Fibroblast of mammary gland (primary cell): ENCODE results near the gene COL1A2.

Source experiments
- DNase-seq: peaks from one replicate; pipeline ENCODE4 v3.0.0-alpha.2; 2010; ENCODE audit warnings: low read depth
- H3K4me3 ChIP-seq: 2 replicates; pipeline ENCODE4 v1.5.1; 2011; ENCODE audit warnings: low read depth, mild to moderate bottlenecking, low read length, moderate library complexity; ENCODE audit not compliant: control insufficient read depth
- TF ChIP-seq, protein P1 (sequence below): conservative IDR thresholded peaks from 2 replicates; pipeline ENCODE4 v1.5.1; 2011; ENCODE audit warnings: low read depth, low read length, inconsistent platforms; ENCODE audit not compliant: control insufficient read depth, insufficient read depth

COL1A2 gene

DNA sequence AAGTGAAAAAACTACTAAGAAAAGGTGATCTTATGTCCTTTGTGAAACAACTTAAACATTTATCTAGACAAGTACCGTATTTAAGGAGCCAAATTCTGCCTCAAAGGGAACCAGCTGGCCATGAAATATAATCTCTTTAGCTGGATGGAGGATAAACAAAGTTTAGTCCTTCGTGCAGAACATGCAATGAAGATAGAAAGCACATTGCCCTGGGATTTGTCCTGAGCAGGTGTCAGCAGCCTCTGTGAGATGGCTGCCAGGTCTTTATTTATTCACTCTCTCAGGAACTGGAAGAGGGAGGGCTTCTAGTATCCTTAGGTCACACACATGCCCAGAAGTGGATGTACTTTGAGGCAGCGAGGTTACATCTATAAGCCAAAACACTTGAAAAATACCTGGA is 57.5 kb downstream of the COL1A2 start:
- no peak overlapping the region for H3K4me3 ChIP-seq
- DNase-seq: no peak
- TF ChIP-seq, protein P1, sequence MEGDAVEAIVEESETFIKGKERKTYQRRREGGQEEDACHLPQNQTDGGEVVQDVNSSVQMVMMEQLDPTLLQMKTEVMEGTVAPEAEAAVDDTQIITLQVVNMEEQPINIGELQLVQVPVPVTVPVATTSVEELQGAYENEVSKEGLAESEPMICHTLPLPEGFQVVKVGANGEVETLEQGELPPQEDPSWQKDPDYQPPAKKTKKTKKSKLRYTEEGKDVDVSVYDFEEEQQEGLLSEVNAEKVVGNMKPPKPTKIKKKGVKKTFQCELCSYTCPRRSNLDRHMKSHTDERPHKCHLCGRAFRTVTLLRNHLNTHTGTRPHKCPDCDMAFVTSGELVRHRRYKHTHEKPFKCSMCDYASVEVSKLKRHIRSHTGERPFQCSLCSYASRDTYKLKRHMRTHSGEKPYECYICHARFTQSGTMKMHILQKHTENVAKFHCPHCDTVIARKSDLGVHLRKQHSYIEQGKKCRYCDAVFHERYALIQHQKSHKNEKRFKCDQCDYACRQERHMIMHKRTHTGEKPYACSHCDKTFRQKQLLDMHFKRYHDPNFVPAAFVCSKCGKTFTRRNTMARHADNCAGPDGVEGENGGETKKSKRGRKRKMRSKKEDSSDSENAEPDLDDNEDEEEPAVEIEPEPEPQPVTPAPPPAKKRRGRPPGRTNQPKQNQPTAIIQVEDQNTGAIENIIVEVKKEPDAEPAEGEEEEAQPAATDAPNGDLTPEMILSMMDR: no peak

DNA sequence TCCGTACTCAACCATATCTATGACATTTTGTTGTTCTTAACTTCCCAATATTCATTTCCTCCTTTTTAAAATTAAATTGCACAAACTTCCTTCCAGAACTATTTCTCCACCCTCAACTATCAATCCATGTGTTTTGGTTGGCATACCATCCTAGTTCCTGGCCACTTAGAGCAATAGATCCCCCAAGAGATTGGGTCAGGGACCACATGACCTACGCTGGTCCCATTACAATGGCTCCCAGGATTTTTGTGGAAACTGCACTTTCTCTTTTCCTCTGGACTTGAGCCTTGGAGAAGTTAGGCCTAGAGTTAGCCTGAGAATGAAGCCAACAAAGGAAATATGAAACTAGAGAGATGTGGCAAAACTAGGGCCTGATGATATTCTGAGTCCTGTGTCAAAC is 59.2 kb downstream of the COL1A2 start:
- TF ChIP-seq, protein P1: no peak
- H3K4me3 ChIP-seq: no peak overlapping the region

DNA sequence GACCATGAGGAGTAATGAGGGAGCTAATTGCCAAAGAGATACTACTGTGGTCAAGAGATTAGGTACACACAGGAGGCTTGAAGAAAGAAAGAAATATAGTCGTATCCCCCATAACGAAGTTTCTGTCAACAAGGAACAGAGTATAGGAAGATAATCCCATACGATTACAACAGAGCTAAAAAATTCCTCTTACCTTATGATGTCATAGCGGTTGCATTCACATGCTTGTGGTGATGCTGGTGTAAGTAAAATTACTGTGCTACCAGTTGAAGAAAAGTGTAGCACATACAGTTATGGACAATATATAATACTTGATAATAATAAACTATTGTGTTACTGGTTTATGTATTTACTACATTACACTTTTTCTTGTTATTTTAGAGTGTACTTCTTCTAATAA is 63.3 kb downstream of the COL1A2 start:
- TF ChIP-seq, protein P1: no peak
- no peak overlapping the region for H3K4me3 ChIP-seq
- no peak for DNase-seq

More for the DNA sequence above, 59.2 kb downstream of the COL1A2 start:
- DNase-seq: no peak

DNA sequence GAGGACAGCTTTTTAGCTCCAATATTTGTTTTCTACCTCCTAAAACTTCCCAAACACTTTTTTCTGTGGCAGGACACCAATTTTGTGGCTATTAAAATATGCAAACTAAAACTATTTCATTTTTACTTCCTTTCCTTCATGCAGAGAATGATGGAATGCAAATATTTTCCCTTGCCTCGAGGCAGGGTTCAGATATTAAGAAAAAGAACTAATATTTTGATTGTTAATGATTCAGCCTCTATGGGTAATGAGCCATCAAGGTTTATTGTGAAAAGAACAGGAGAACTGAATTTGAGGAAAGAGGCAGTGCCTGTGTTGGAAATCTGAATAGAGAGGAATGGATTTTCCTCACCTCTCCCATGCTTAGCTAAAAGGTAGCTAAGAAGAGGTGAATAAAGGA is 71.8 kb downstream of the COL1A2 start:
- TF ChIP-seq, protein P1: no peak
- DNase-seq: no peak

DNA sequence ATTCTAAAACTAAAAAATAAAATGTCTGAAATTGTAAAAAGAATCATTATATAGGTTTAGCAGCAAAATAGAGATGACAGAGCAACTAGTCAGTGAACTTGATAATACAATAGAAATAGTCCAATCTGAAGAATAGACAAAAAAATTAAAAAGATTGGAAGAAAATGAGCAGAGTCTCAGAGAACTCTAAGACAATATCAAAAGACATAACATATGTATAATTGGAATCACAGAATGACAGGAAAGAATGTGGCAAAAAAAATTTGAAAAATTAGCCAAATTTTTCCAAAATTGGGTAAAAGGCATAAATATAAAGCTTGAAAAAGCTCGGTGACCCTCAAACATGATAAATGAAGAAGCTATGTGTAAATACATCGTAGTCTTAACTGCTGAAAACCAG is 76.9 kb downstream of the COL1A2 start:
- no peak overlapping the region for H3K4me3 ChIP-seq
- no peak for DNase-seq
- TF ChIP-seq, protein P1: no peak

More for the DNA sequence above, 71.8 kb downstream of the COL1A2 start:
- no peak overlapping the region for H3K4me3 ChIP-seq

DNA sequence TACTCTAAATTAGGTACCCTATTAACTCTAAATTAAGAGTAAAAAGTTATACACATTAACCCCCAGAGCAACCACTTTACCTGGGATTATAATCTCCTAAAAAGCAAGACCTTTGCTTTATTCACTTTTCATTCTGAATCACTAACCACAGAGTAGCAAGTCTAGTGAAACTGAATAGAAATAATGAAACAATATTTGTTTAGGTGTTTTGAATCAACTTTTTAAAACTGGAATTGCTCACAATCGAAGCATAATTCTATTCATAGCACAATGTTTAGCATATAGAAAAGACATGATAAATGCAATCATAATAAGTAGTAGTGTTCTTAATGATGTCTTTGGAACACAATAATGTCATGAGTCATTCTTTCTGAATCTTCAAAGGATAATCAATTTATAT is 77.9 kb downstream of the COL1A2 start:
- H3K4me3 ChIP-seq: no peak overlapping the region

DNA sequence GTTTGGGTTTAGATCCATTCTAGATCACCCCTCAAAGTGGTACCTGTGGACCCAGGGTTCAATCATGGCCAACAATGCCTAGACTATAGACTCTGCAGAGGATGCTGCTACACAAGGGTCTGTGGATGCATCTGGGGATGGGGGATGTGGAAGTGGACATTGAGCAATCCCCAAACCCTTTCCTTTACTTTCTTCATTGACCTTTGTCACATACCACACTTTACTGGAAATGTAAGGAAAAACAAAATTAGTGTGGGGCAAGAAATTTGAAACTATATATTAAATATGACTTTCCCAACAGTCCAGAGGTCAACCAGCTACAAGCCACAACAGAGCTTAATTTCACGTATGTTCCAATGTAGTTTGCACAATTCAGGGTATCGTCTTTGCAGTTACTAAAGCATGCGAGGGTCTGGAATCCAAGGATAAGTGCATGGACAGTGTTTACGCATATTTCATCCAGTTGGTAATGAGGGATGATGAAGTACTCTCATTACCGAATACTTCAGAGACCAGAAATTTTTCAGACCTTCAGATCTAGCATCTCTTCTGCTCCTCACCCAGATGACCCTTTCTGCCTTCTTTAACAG is 81.7 kb downstream of the COL1A2 start:
- TF ChIP-seq, protein P1: no peak
- DNase-seq: no peak
- no peak overlapping the region for H3K4me3 ChIP-seq

More for the DNA sequence above, 77.9 kb downstream of the COL1A2 start:
- no peak for DNase-seq
- TF ChIP-seq, protein P1: no peak
